DMS53 treated with DMSO at 0.1 percent for 48 hours (cell line): ENCODE data around the gene WDR77.

Source experiments
- DNase-seq: peaks from one replicate; lab custom pipeline; 2025; ENCODE audit not compliant: unreplicated experiment; lab: John Stamatoyannopoulos, UW

WDR77 gene

DNA sequence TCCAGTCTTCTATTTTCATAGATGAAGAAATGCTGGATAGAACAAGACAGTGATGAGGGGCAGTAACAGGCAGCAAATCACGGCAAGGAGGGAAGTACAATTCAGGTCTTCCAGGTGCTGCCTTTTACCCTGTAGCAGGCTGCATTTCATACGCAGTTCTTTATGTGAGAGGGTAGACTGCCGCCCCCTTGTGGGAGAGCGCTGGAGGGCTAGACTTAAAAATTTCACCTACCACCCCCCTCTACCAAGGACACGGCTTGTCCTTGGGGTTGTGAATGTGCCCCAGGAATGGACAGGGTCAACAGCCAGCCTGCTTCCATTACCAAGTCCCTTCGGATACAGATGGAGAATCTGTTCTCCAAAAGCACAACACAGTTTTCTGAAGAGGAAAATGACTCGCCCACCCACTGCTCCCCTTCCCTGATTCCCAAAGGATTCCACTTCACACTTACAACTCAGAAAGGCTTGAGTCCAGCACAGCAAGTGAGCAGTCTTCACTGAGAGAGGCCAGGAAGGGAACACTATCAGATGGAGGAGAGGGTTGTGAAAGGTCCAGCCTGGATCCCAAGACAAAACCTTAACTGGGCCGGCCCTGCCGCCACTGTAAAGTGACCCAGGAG lies 7.4 kb downstream of the WDR77 start:
- no peak for DNase-seq

DNA sequence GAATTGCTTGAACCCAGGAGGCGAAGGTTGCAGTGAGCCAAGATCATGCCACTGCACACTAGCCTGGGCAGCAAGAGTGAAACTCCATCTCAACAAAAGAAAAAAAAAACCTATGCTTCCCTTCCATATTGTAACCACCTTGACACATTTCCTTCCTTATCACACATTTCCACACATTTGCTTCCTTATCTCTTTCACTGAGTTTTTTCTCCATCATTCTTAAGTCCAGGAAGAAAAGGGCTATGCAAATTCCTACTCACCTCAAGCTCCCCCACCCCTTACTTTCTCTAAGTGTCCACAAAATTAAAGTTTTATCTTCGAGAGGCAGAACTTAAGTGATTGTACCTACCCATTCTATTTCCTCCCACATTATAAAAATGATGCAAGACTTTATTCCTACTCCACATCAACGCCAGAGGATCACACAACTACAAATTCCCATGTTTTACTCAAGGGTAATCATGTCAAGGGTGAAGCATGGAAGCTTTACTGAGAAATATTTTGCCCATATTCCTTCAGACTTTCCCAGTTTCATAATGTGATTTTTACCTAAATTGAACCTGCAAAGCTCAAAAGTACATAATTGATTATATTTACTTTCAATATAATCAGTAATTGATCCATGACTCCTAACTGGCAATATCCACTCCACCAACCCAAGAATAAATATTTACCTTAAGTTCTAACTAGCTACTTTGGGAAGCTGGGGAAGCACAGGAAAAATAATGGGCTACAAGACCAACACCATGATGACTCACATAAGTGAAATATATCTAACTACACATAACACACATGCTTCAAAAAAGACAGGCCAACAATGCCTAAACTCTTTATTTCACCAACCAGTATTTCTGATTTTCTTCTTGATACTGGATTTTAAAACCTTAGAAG lies 9.3 kb downstream of the WDR77 start:
- DNase-seq: no peak

DNA sequence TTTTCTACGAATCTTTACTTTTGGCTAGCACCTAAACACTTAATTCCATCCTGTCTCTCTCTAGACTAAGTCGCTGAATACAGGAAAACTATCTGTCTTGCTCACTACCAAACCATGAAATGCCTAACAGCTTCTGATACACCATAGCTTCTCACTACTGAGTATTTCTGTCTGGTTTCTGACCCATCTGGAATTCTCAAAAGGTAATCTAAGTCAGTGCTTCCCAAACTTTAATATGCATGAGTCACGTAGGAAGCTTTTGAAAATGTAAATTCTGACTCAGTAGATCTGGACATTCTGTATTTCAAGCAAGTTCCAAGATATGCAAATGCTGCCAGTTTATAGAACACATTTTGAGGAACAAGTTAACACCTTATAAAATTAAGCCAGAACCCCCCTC lies 12.3 kb downstream of the WDR77 start:
- DNase-seq: no peak

DNA sequence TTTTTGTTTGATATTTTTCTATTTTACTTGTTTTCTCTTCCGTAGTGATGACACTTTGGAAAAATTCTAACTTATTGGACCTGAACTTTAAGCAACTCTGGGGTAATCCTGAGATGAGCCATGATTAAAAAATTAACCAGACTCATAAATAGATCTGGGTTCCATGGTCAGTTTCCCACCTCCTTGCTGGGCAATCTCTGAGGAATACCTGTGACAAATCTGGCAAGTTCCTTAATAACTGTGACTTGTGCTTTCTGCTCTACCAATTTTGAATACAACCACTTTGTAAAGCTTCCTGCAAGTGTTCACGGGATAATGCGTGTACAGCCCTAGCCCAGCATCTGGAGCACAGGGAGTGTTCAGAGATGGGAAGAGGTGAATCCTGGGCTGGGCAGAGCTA lies 24.8 kb downstream of the WDR77 start:
- no peak for DNase-seq

GRCh38 chr1:111422546-111423391 lies 26.3 kb downstream of the WDR77 start:
- DNase-seq: peak; percentile 90

GRCh38 chr1:111420377-111420776 lies 28.7 kb downstream of the WDR77 start:
- DNase-seq: no peak

DNA sequence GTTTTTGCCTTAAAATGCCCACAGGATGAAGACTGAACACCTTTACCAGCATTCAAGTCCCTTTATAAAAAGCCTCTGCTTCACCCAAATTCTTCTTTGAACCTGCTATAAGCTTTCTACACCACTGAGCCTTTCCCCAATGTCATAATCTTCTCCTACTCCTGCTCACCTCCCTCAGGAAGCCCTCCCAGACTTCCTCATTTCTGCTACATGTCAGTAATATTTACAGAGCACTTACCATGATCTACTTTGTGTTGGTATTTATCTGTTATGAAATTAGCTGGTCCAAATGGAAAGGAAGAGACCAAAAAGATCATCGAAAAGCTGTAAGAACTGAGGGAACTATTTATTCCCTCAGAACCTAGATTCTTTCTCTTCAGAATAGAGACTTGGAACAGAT lies 30.0 kb downstream of the WDR77 start:
- DNase-seq: no peak

GRCh38 chr1:111417755-111418154 lies 31.3 kb downstream of the WDR77 start:
- DNase-seq: peak; percentile 48

DNA sequence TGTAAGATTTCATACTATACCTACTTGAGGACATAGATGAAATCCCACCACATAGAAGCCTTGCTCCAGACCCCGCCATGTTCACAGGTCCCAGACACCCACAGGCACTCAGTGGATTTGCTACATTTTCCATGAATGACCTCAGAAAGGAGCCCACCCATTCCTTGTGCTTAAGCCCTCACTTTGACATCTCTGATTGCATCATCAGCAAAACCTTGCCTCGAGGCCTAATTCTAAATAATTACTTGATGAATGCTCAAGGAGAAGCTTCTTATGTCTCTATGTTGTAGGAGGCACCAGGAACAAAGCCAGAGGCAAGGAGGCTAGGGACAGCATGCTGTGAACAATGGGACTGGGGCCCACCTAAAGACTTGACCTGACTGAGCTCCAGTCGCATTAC lies 33.6 kb downstream of the WDR77 start:
- no peak for DNase-seq

GRCh38 chr1:111414756-111415155 lies 34.3 kb downstream of the WDR77 start:
- DNase-seq: no peak

DNA sequence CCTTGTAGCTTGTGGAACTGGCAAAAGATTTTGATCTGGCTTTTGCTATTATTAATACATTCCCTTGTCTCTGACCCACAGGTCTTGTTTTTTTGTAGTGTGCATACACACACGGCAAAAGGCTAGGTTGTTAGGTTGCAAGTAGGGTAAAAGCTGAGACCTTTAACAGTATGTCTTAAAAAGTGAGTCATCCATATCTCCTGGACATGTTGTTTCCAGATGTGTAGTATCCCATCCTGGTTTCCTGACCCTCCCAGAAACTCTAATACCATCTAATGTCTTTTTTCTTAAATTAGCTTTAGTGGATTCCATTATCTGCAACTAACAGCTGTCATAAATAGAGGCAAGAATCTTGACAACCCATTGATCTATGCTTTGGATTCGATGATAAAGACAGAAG lies 36.2 kb downstream of the WDR77 start:
- no peak for DNase-seq

GRCh38 chr1:111407301-111407700 lies 41.8 kb downstream of the WDR77 start:
- no peak for DNase-seq

- DNase-seq: peak; percentile 71
Measured at GRCh38 chr1:111406321-111406768, 42.7 kb downstream of the WDR77 start.

- DNase-seq: no peak
Measured at GRCh38 chr1:111404588-111404987, 44.5 kb downstream of the WDR77 start.

DNA sequence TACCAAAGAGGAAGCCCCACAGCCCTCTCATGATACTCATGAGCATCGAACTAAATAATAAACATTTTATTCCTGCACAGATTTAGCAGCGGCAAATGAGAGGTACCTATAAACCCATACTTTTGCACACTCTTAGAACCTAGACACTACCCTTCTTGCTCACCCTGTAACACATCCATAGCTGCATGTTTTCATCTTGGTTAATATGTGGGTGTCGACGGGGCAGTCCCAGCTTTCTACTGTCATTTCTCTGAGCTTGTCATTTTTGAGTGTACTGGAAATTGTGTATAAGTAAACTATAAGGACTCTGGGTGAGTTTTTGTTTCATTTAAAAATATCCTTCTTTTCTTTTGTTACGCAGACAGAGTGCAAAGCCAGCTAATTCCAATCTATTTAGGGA lies 47.0 kb downstream of the WDR77 start:
- no peak for DNase-seq

GRCh38 chr1:111399792-111400610 lies 49.1 kb downstream of the WDR77 start:
- peak; percentile 47 for DNase-seq

DNA sequence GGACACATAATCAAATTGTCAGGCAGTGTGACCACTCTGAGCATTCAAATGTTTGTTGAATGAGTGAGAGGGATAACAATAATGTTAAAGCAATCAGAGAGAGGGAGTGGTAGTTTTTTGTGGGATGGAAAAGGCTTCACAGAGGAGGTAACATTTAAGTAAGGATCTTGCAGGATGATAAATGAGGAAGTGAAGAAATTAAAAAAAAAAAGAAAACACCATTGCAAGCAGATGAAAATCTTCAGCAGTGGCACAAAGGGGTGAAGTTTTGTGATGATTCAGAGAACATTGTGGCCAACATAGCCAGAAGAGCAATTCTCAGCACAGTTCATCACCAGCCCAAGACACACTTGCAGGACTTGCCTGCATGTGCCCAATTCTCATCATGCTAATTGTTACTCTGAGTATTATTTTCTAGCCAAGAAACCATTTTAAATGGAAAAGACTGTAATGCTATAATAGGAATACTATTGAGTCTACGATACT lies 56.6 kb downstream of the WDR77 start:
- no peak for DNase-seq

DNA sequence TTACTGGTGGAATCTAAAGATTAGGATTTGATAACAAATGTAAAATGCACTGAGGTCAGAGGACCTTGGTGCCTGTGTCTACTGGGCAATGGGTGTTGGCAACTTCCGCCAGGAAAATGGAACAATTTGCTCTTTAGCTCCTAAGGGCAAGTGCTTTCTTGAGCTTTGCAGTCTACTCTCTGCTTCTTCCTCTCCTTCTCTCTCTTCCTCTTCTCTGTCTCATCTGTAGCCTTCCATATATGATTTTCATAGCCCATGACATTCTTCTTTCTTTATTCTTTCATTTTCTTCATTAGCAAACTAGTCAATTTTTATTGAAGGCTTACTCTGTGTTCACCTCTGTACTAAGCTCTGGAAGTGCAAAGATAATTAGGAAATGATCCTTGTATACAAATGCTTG lies 57.0 kb downstream of the WDR77 start:
- DNase-seq: no peak
